DND-41 (cell line): ENCODE data around the gene ZNF501.
A peak's percentile ranks its signal among the peaks of the same experiment; 100 is the strongest.

Source experiments
- ATAC-seq: fragments of 200-7000 bp; cut with Tn5 transposase; 3 replicates; pipeline ENCODE4 v1.9.1; 2021; ENCODE audit warnings: low read depth; ENCODE audit not compliant: insufficient read depth
- DNase-seq: peaks from one replicate; pipeline ENCODE4 v3.0.0-alpha.2; 2020
- H2AFZ ChIP-seq: 2 replicates; pipeline ENCODE4 v1.6.0; 2012; ENCODE audit warnings: low read depth, low read length
- H3K27ac ChIP-seq: 2 replicates; pipeline ENCODE4 v1.5.1; 2012; ENCODE audit warnings: low read length, inconsistent platforms
- H3K27me3 ChIP-seq: fragments of 200-600 bp; sonication (generic); 2 replicates; pipeline ENCODE4 v1.6.0; 2012; ENCODE audit warnings: low read length, mild to moderate bottlenecking, inconsistent platforms; ENCODE audit not compliant: insufficient read depth, poor library complexity
- H3K36me3 ChIP-seq: 2 replicates; pipeline ENCODE4 v1.5.1; 2012; ENCODE audit warnings: low read length, inconsistent platforms; ENCODE audit not compliant: insufficient read depth
- H3K4me1 ChIP-seq: 2 replicates; pipeline ENCODE4 v1.5.1; 2012; ENCODE audit warnings: mild to moderate bottlenecking, low read length; ENCODE audit not compliant: insufficient read depth
- H3K4me2 ChIP-seq: 2 replicates; pipeline ENCODE4 v1.6.0; 2012; ENCODE audit warnings: mild to moderate bottlenecking, moderate library complexity, low read length, inconsistent platforms; ENCODE audit not compliant: insufficient read depth
- H3K4me3 ChIP-seq, 2 experiments: fragments of 200-600 bp in 1 of 2; shearing (Covaris generic) in 1 of 2; 2 replicates each; pipeline ENCODE4 v1.5.1; 2012 to 2016; ENCODE audit warnings: inconsistent platforms in 2 of 2, low read length in 2 of 2, mild to moderate bottlenecking in 2 of 2, low read depth in 1 of 2, moderate library complexity in 1 of 2
- H3K79me2 ChIP-seq: 2 replicates; pipeline ENCODE4 v1.6.0; 2012; ENCODE audit warnings: low read length, inconsistent platforms; ENCODE audit not compliant: insufficient read depth
- H3K9ac ChIP-seq: 2 replicates; pipeline ENCODE4 v1.6.0; 2012; ENCODE audit warnings: low read depth, mild to moderate bottlenecking, inconsistent platforms, low read length, moderate library complexity
- H3K9me3 ChIP-seq: 2 replicates; pipeline ENCODE4 v1.5.1; 2012; ENCODE audit warnings: low read length, moderate library complexity, mild to moderate bottlenecking, inconsistent platforms; ENCODE audit not compliant: insufficient read depth, severe bottlenecking
- H4K20me1 ChIP-seq: 2 replicates; pipeline ENCODE4 v1.6.0; 2012; ENCODE audit warnings: low read length; ENCODE audit not compliant: insufficient read depth
- EZH2 ChIP-seq: IDR thresholded peaks from 3 replicates; pipeline ENCODE4 v1.6.1; 2012; ENCODE audit warnings: borderline replicate concordance, low read depth, mild to moderate bottlenecking, moderate library complexity, low read length, inconsistent platforms; ENCODE audit not compliant: severe bottlenecking
- TF ChIP-seq, protein P1 (sequence below): IDR thresholded peaks from 2 replicates; pipeline ENCODE4 v1.5.1; 2012; ENCODE audit warnings: borderline replicate concordance, low read length, moderate library complexity, mild to moderate bottlenecking; ENCODE audit not compliant: poor library complexity, severe bottlenecking; ENCODE audit errors: extremely low read depth

ZNF501 gene

DNA sequence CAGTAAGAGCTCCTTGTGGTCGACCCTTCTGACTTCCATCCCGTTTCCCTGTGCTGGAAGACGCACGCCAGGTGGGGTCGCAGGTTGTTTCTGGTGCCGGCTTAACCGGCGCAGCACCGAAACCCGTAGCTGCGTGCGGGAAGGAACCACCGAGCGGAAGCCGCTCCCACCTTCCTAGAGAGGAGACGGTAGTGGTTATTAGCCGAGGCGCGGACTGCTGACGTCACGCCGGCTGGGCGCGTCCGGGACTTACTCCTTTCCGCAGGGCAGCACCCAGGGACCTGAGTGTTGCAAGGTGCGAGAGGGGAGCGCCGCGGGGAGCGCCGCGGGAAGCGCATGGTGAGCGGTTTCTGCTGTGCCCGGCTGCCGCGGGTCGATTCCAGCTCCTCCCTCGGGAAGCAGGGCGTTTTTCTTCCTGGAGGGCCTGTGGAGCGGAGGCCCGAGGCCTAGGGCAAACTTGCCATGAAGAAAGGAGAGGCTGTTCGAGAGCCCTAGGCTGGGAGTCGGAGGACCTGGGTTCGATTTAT, at the start of gene ZNF501:
ZNF501 (plus strand) TSS at position 252 of the 527 bp plus-strand sequence. CDS start 4,787 bp downstream, outside the sequence.
- ATAC-seq, result peak; percentile 99
- peak within 1 kb of the TSS; percentile 91 for H3K27ac ChIP-seq

DNA sequence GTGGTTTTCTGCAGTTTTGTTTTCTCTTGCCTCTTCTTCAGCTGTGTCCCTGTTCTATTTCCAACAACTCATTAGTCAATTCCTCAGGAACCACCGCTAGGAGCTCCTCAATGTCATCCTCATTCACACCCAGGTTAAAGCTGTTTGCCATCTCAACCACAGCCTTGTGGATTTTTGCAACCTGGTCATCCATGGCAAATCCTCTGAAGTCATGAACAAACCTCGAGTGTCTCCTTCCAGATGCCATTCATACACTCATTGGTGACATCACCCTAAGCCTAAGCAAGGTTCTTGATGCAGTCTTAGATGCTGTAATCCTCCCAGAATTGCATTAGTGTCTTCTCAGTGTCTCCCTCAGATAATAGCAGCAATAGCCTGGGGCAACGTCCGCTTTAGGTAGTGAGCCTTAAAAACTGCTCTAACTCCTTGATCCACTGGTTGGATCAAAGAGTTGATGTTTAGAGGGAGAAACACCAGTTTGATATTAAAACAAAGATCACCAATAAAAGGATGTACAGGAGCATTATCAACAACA, 48.4 kb upstream of the ZNF501 start:
- Histone ChIP-seq H2AFZ (no peak overlapping the region), H4K20me1 (no peaks in the 10 kb centered on the region), H3K36me3 (no peaks in the 10 kb centered on the region), H3K4me2 (no peak overlapping the region), H3K79me2 (no peaks in the 10 kb centered on the region), H3K27me3 (peaks cover 6% of the 10 kb centered on the region), H3K9ac (no peak overlapping the region), H3K4me3 (no peak overlapping the region), H3K4me1 (peaks cover 13% of the 10 kb centered on the region), H3K9me3 (no peaks in the 10 kb centered on the region), H3K27ac (no peak overlapping the region)
- ATAC-seq (no peak), DNase-seq (no peak)
- TF ChIP-seq, protein P1, sequence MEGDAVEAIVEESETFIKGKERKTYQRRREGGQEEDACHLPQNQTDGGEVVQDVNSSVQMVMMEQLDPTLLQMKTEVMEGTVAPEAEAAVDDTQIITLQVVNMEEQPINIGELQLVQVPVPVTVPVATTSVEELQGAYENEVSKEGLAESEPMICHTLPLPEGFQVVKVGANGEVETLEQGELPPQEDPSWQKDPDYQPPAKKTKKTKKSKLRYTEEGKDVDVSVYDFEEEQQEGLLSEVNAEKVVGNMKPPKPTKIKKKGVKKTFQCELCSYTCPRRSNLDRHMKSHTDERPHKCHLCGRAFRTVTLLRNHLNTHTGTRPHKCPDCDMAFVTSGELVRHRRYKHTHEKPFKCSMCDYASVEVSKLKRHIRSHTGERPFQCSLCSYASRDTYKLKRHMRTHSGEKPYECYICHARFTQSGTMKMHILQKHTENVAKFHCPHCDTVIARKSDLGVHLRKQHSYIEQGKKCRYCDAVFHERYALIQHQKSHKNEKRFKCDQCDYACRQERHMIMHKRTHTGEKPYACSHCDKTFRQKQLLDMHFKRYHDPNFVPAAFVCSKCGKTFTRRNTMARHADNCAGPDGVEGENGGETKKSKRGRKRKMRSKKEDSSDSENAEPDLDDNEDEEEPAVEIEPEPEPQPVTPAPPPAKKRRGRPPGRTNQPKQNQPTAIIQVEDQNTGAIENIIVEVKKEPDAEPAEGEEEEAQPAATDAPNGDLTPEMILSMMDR, result no peak
- no peak for TF ChIP-seq EZH2

More for the DNA sequence above, at the start of gene ZNF501:
- peak within 1 kb of the TSS; percentile 72 for H3K4me2 ChIP-seq
- peaks cover 17% of the 10 kb centered on the region for H3K79me2 ChIP-seq
- no peaks in the 10 kb centered on the region for H3K27me3 ChIP-seq
- no peak for TF ChIP-seq EZH2
- TF ChIP-seq, protein P1, result no peak
- H3K4me3 ChIP-seq, result peak within 1 kb of the TSS; percentile 46 to 87; a peak in 3 of 4 replicates
- peak within 1 kb of the TSS; percentile 72 for H3K9ac ChIP-seq
- peak; percentile 95 for DNase-seq
- peak within 1 kb of the TSS; percentile 98 for H2AFZ ChIP-seq
- peaks cover 23% of the 10 kb centered on the region for H3K4me1 ChIP-seq
- peaks cover 36% of the 10 kb centered on the region for H3K36me3 ChIP-seq
- peaks cover 38% of the 10 kb centered on the region for H3K9me3 ChIP-seq
- H4K20me1 ChIP-seq, result no peaks in the 10 kb centered on the region

DNA sequence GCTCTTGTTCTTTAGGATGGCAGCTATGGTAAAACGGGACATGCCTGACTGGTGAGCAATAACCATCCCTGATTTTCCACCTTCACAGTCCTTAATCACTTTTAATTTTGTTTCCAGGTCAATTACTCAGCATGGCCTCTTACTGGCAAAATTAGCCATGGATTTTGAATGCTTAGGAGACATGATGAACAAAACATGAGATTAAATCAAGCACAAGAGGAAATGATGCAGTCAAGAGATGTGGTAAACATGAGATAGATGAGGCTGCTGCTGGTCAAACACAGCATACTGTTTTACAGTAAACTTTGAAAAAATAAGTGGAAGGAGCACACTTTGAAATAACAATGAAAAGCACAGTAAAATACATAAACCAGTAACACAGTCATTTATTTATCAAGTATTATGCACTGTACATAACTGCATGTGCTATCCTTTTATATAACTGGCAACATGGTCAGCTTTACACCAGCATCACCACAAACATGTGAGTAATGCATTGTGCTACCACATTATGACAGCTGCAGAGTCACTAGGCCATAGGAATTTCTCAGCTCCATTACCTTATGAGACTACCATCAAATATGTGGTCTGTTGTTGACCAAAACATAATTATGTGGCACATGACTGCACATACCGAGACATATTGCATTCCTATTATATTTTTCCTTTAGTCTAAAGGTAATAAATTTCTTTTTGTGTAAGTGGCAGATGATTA, 47.1 kb upstream of the ZNF501 start:
- no peak for ATAC-seq
- Histone ChIP-seq H3K9me3 (peaks cover 10% of the 10 kb centered on the region), H3K9ac (no peak overlapping the region), H2AFZ (no peak overlapping the region), H3K36me3 (no peaks in the 10 kb centered on the region), H3K27me3 (peaks cover 9% of the 10 kb centered on the region), H3K79me2 (no peaks in the 10 kb centered on the region), H3K27ac (no peak overlapping the region), H3K4me3 (no peak overlapping the region), H4K20me1 (no peaks in the 10 kb centered on the region), H3K4me1 (peaks cover 14% of the 10 kb centered on the region), H3K4me2 (no peak overlapping the region)
- no peak for DNase-seq
- TF ChIP-seq EZH2, result no peak
- TF ChIP-seq, protein P1, result no peak
